GM21526 (cell line): ENCODE results near the gene TSHZ2.
"Not testable (repeated sequence)": the region's sequence is repeated elsewhere in the genome, so short reads cannot be mapped to it uniquely, and the experiment has no call there.

ENCODE experiments used
- ATAC-seq: cut with Tn5 transposase; IDR thresholded peaks from one replicate; pipeline ENCODE4 v1.9.1; 2021; ENCODE audit warnings: moderate library complexity; ENCODE audit not compliant: unreplicated experiment, low FRiP score

Gene TSHZ2

DNA sequence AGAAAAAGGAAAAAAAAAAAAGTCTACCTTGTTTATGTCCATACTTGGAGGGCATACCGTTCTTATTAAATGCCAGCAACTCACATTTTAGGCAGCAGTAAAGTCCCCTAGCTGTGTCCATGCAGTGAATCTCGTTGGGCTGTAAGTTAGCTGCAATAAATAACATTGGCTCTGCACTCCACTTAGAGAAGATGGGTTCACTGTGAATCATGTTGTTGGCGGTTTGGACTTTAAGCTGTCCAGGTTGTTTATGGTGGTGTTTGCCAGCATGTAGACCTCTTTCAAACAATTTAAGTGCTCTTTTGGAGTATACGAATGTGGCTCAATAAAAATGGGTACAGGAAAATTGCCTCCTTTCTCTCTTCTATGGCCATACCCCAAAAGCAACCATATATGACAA is 494.1 kb downstream of the TSHZ2 start:
- ATAC-seq = no peak

DNA sequence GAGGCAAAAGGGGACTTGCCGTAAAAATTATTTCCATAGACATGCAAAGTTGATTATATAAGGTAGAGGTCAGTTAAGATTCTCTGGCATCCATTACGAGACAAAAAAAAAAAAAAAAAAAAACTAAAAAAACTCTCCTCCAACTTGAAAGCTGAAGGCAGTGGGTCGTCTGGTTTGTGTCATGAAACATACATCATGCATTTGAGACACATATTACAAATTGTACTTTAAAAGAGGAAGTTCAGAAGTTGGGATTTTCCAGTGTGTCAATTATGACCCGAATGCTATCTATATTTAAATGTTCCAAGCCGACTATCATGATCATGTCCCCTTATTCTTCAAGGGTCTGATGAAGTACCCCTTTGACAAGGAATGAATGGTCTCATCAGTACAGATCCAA is 496.4 kb downstream of the TSHZ2 start:
- no peak for ATAC-seq

DNA sequence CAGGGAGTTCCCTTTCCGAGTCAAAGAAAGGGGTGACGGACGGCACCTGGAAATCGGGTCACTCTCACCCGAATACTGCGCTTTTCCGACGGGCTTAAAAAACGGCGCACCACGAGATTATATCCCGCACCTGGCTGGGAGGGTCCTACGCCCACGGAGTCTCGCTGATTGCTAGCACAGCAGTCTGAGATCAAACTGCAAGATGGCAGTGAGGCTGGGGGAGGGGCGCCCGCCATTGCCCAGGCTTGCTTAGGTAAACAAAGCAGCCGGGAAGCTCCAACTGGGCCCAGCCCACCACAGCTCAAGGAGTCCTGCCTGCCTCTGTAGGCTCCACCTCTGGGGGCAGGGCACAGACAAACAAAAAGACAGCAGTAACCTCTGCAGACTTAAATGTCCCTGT is 500.7 kb downstream of the TSHZ2 start:
- not testable (repeated sequence) for ATAC-seq

DNA sequence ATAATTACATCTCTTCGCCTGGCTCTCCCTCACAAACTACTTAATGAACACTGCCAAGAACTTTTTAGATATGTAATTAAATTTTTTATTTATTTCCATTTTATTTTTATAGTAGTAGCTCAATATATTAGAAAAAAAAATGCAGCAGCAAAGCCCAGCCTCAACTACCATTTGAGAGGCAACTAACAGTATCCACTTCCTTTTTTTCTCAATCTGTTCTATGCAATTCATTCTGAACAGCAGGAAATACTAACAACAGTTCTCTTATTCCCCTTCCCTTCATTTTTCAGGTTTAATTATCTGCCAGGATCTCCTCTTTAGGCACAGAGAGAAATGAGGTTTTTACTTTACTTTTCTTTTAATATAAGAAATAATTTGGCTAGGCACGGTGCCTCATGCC is 508.8 kb downstream of the TSHZ2 start:
- no peak for ATAC-seq

DNA sequence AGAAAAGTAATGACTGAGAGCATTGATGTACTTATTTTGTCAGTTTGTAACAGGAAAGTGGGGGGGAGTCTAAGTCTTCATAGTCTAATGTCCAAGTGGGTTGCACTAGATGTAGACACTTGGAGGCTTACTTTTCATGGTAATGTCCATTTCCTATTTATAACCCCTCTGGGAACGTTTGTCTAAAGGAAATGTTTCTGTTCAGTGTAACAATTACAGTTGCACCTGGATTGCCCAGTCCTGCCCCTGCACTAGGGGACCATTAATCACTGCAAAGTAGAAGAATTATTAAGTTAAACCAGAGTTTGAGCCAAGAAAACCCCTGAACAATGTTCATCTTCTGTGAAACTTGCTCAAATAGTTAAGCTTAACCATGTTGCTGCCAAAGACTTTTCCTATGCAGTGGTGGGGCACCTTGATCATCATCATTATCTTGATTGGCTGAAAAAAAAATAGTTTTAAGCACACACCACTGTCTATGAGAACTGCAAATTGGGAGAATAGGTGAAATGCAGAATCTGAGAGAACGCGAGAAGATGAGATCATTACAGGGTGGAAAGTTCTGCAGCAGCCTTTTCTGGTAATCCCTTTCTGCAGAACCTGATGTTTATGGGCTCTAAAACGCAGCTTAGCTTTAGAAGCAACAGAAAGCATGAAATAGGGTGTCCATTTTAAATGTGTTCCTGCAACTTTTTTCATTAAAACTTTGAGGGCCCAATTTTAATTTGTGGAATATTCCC is 515.5 kb downstream of the TSHZ2 start:
- ATAC-seq = no peak

DNA sequence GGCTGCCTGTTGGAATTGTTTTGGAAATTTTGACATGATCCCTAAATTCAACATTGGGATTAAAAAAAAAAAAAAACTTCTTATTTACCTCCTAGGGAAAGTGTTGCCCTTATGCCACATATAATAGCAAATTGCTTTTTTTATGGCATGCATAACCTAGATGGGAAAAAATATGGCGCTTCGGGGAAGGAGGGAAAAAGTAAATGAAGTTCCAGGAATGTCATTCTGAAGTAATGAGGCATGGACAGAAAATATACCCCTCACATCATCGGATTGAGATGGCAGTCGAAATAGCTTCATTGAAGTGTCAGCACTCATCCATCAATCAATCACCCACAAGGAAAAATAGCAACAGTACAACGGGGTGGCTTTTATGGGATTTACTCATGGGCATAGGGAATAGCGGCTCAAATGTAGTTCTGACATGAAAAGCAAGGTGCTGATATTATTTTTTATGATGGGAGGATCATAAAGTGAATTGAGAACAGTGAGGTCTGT is 516.7 kb downstream of the TSHZ2 start:
- no peak for ATAC-seq

DNA sequence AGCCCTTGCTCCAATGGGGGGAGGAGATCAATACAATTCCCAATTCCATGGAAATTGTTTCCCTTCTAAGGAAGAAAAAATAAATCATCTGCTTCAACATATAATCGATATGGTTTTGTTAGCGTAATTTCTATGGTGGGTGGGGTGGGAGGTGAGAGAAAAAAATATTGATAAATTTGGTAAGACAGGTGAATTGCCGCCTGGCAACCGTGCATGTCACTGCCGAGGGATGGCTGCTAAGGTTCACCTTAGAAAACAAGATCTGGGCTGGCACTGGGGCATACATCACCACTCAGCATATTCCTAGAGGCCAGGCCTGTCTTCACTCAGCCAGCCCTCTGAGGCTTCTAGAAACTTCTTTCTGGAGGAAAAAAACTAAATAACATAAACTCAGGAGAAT is 517.4 kb downstream of the TSHZ2 start:
- no peak for ATAC-seq

DNA sequence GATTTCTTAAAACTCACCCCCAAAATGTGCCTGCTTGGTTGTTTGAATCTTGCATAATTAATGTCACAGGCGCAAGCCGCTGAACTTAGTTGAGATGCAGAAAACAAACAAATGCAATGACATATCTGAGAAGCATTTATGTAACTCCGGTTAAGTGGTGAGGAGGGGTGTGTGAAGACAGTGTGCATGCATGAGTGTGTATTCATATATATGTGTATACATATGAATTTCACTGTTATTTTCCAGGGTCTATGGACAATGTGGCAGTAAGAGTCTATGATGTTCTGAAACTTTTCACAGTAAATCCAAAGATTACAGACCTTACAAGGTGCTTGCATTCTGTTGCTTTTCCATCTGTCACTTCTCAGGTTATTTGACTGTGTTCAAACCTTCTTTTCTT is 518.5 kb downstream of the TSHZ2 start:
- no peak for ATAC-seq

DNA sequence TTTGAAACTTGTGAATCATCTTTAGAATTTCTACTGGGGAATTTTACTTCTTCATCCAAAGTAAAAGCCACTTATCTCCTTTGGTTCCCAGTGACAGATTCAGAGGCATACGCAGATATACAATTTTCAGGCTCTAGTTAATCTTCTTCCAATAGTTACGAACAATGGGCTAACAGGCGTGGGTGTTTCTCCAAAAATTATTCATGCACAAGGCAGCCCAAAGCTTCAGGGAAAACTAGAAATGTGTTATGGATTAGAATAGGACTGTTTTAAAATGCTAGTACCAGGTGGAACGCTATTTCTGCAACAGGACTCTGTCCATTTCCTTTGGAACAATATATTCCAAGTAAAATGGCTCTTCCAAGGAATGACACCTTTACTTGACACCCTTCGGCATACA is 519.3 kb downstream of the TSHZ2 start:
- ATAC-seq = no peak

DNA sequence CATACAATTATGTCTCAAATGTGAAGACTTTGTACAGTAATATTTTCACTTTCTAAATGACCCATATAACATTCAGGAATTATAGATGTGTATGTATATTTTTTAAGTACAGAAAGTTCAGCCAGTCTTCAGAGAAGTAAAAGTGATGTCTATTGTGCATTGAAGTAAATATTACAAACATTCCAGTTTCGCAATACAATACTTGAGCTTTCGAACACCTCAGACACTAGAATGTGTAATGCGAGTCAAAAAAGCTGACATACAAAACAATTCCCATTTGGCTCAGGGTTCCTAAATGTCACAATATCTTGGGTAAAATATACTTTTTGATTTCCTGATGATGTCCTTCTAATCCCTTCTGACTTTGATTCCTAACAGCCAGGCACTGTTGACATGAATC is 520.1 kb downstream of the TSHZ2 start:
- ATAC-seq = no peak

DNA sequence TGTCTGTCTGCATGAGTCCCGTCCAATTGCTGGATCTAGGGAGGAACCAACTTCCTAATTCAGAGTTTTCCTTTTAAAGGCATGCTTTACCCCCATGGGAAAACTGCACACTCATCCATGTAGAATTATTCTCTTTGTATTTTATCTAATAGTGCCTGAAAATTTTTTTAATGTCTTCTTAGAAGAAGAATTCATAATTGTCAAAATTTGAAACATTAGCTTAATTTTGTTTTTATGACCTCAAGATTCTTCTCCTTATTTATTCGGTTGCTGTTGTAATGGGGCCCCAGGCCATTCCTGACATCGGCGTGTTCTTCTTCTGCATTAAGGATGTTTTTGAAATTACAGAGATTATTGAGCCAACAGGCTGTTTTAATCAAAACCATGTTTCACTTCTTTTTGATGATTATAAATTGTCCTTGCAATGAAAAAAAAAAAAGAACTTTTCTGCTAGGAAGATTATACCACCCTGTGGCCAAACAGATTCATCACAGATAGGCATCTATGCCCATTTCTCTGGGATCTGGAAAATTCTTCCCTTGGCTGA is 521.2 kb downstream of the TSHZ2 start:
- no peak for ATAC-seq

DNA sequence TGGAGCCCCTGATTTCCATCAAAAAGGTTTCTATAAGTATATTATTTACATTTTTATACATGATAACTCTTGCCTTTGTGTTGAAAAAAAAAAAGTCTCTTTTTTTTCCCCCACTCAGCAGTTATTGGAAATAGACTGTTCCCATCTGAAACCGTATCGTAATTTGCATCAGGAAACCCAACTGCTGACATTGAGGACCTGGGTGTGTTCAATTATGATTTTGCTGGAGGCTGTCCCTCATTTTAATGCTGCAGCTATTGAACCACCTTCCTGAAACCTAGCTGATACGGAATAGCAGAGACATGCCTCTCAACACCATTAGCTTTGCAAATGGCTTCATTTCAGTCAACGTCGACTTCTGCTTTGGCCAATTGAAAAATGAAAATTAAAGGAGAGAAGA is 522.6 kb downstream of the TSHZ2 start:
- ATAC-seq = no peak

DNA sequence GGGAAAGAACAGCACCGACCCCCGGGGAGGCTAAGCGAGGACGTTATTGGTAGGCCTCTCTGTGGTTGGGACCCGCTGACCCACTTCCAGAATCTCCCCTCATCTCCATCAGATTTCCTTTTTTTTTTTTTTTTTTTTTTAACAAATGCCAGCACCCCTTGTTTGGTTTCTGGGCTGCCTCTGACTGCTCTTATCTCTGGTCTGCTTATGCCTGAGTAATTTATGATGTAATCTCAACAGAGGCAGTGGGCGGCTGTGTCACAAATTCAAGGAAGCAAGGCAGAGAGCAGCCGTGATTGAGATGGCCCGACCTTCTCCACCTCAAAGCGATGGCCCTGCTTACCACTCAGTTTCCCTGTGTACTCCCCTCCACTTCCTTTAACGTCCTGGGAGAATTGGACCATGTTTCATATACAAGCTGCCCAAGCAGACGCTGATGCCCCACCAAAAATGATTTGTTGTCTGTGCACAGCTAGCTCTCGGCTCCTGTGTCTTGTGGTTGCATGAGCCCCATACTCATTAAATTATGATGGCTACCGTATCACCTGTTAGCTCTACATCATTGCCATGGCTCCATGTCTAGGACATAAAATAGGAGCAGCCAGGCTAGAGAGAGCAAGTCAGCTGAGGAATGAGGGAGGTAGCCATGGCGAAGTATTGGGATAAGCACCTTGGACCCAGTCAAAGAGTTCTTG is 523.4 kb downstream of the TSHZ2 start:
- no peak for ATAC-seq

DNA sequence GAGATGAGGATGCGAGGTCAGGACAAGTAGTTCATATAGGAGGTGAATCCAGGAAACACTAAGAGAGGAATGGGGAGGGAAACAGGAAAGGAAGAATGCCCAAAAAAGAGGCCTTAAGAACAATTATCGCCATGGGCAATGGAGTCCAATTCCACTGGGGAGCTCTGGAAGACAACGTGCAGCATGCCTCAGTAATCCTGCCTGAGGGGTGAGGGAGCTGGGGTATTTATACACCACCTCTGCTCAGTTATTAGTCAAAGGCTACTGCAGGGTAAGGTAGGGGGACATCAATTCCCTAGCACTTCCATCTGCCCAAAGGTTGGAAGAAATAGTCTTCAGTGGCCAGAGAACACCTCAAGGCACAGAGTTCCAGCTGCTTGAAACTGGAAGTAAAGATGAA is 525.1 kb downstream of the TSHZ2 start:
- no peak for ATAC-seq

DNA sequence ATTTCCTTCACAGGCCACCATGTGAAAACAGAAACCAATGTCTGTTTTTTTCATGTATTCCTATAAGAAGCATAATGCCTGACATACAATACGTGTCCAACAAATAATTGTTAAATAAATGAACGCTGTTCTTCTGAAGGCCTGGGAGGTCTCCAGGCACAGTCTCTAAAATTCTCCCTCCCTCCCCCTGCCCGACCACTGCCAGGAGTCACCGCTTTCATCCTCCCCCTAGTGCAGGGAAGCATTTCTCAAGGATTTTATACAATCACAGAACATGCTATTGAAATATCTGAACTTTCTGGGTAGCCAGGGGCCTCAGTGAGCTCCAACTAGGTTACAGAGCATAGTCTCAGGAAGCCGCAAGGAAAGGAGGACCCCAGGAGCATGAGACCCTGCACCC is 526.2 kb downstream of the TSHZ2 start:
- ATAC-seq = no peak

DNA sequence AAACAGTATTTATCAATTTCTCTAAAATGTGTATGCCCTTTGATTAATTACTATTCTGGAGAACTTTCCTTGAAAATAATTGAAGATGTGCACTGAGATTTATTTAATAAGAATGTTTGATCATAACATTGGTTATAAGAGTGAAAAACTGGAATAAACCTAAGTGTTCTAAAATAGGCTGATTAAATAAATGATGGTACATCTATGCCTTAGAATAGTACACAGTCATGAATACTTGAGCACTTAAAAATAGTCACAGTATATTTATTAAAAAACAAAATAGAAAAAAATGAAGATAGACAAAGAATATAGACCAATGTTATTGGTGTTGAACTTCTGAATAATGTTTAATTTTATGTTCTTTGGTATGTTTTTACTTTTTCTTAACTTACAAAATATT is 528.5 kb downstream of the TSHZ2 start:
- ATAC-seq = no peak

DNA sequence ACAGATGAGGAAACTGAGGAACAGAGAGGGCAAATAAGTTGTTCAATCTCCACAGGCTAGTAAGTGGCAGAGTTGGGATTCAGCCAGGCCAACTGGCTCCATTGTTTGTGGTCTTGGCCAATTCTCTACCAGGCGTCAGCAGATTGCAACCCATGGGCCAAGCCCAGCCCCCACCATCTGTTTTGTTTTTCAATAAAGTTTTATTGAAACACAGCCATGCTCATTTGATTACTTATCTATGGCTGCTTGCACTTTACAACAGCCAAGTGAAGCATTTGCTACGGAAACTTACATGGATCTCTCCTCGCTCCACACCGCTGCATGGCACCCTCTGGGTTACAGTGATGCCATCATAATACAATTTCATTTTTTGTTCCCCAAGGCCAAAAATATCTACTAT is 530.7 kb downstream of the TSHZ2 start:
- no peak for ATAC-seq

DNA sequence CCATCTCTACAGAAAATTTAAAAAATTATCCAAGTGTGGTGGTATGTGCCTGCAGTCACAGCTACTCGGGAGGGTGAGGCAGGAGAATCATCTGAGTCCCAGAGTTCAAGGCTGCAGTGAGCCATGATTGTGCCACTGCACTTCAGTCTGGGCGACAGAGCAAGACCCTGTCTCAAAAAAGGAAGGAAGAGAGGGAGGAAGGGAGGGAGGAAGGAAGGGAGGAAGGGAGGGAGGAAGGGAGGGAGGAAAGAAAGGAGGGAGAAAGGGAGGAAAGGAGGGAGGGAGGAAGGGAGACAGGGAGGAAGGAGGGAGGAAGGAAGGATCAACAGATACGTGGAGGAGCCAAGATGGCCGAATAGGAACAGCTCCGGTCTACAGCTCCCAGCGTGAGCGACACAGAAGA is 531.4 kb downstream of the TSHZ2 start:
- ATAC-seq = no peak

DNA sequence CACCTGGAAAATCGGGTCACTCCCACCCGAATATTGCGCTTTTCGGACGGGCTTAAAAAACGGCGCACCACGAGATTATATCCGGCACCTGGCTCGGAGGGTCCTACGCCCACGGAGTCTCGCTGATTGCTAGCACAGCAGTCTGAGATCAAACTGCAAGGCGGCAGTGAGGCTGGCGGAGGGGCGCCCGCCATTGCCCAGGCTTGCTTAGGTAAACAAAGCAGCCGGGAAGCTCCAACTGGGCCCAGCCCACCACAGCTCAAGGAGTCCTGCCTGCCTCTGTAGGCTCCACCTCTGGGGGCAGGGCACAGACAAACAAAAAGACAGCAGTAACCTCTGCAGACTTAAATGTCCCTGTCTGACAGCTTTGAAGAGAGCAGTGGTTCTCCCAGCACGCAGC is 531.9 kb downstream of the TSHZ2 start:
- not testable (repeated sequence) for ATAC-seq

DNA sequence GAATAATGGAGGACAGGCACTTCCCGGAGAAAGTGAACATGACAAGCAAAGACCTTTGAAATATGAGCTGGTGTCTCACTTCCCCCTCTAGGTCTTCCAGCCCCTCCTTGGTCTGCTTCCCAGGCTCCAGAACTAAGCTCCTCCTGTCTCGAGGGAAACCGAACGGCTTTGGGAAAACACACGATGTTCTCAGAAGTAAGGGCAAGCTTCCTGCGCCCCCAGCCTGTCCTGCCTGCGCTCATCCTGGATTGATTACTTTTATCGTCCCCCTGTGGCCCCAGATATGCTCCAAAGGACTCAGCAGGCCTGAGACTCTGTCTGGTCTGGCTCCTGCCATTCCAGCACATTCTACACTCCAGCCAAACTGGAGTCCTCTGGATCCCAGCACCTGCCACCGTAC is 538.1 kb downstream of the TSHZ2 start:
- no peak for ATAC-seq

DNA sequence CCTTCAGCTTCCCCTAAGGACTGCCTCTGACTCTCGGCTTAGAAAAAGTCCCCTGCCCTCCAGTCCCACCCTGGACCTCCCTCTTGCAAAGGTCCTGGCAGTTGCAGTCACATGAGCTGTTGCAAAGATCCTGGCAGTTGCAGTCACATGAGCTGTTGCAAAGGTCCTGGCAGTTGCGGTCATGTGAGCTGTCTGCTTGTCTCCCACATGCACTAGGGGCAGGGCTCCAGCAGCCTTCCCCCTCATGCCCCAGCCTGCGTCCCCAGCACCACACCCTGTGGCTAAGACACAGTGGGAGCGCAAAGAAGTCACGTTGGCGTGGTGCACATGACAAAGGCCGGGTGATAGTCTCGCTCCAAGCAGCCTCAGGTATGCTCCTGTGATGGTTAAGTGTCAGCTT is 538.5 kb downstream of the TSHZ2 start:
- no peak for ATAC-seq

DNA sequence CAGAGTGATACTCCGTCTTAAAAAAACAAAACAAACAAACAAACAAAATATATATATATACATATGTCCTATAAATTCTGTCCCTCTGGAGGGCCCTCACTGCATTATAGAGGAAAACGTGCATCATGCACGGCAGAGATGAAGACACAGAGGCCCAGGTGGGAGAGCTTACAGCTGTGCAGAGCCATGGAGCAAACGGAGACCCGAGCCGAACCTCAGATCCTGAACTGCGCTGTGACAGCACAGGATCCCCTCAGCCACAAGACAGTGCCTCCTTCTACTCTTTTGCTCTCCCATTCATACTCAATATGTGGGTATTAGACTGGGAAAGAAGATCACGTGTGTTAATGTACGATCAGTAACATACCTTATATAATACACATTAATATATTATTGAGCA is 539.9 kb downstream of the TSHZ2 start:
- no peak for ATAC-seq
